GM23248 (cell line): Measurements from ENCODE around the gene ANKRD22. TPM values are rescaled to one million over a fixed set of nuclear protein-coding genes. Genes with fewer than 3 reads are reported as not detected.
A peak's percentile ranks its signal among the peaks of the same experiment; 100 is the strongest.

Experiments used
- DNase-seq: peaks from one replicate; pipeline ENCODE4 v3.0.0-alpha.2; 2015
- H2AFZ ChIP-seq: fragments of 200-600 bp; sonication (generic); 2 replicates; pipeline ENCODE4 v1.6.1; 2016; ENCODE audit warnings: antibody characterized with exemption
- H3F3A ChIP-seq: fragments of 200-600 bp; sonication (generic); 2 replicates; pipeline ENCODE4 v1.6.1; 2016; ENCODE audit warnings: mild to moderate bottlenecking, antibody characterized with exemption, mixed run types; ENCODE audit not compliant: insufficient read depth
- H3K27ac ChIP-seq: fragments of 200-600 bp; sonication (generic); 2 replicates; pipeline ENCODE4 v1.5.1; 2016; ENCODE audit warnings: mild to moderate bottlenecking
- H3K27me3 ChIP-seq: fragments of 200-600 bp; sonication (generic); replicated peaks from 2 replicates; pipeline ENCODE4 v1.6.1; 2016; ENCODE audit warnings: mild to moderate bottlenecking; ENCODE audit not compliant: insufficient read depth
- H3K36me3 ChIP-seq: fragments of 200-600 bp; sonication (generic); 2 replicates; pipeline ENCODE4 v1.6.1; 2016; ENCODE audit warnings: low read depth, mild to moderate bottlenecking
- H3K4me1 ChIP-seq: fragments of 200-600 bp; sonication (generic); 2 replicates; pipeline ENCODE4 v1.6.1; 2016; ENCODE audit warnings: mild to moderate bottlenecking; ENCODE audit not compliant: insufficient read depth
- H3K4me2 ChIP-seq: fragments of 200-600 bp; sonication (generic); one replicate; pipeline ENCODE4 v1.6.1; 2016; ENCODE audit warnings: mild to moderate bottlenecking; ENCODE audit not compliant: unreplicated experiment
- H3K4me3 ChIP-seq: fragments of 200-600 bp; sonication (generic); 2 replicates; pipeline ENCODE4 v1.5.1; 2016; ENCODE audit warnings: mild to moderate bottlenecking
- H3K79me2 ChIP-seq: fragments of 200-600 bp; sonication (generic); 2 replicates; pipeline ENCODE4 v1.6.1; 2016; ENCODE audit warnings: mild to moderate bottlenecking; ENCODE audit not compliant: insufficient read depth
- H3K9ac ChIP-seq: fragments of 200-600 bp; sonication (generic); 2 replicates; pipeline ENCODE4 v1.6.1; 2016; ENCODE audit warnings: mild to moderate bottlenecking
- H3K9me2 ChIP-seq: fragments of 200-600 bp; sonication (generic); 2 replicates; pipeline ENCODE4 v1.6.1; 2016; ENCODE audit warnings: mixed run types, mild to moderate bottlenecking, moderate library complexity; ENCODE audit not compliant: insufficient read depth
- H3K9me3 ChIP-seq: fragments of 200-600 bp; sonication (generic); one replicate; pipeline ENCODE4 v1.6.1; 2017; ENCODE audit warnings: low read depth
- H4K20me1 ChIP-seq: fragments of 200-600 bp; sonication (generic); 2 replicates; pipeline ENCODE4 v1.6.0; 2016; ENCODE audit not compliant: insufficient read depth
- EZH2 ChIP-seq: fragments of 200-600 bp; sonication (generic); IDR thresholded peaks from 2 replicates; pipeline ENCODE4 v1.6.1; 2018; ENCODE audit warnings: antibody characterized with exemption, mild to moderate bottlenecking; ENCODE audit not compliant: insufficient read depth, poor library complexity, severe bottlenecking
- EZH2phosphoT487 ChIP-seq: fragments of 200-600 bp; sonication (generic); IDR thresholded peaks from 2 replicates; pipeline ENCODE4 v1.6.1; 2018; ENCODE audit warnings: antibody characterized with exemption, moderate library complexity, mild to moderate bottlenecking, low read depth; ENCODE audit not compliant: insufficient read depth
- WGBS, 2 experiments: methylation state at CpG; one replicate each; pipeline ENCODE4 v1.1.6; 2015 to 2017; ENCODE audit warnings: low lambda C conversion rate in 2 of 2, low coverage in 1 of 2; ENCODE audit errors: missing lambda C conversion rate in 2 of 2; 5-methylcytosine and 5-hydroxymethylcytosine counted together
- in situ Hi-C: fragments of 300-500 bp; cut with MboI; formaldehyde crosslinking; loops from 2 replicates; pipeline ENCODE4 v1.15.0; 2020
- polyA plus RNA-seq: library from polyadenylated mRNA; unstranded; fragments of >200 nt; fragmentation: Nextera tagmentation; extraction: Ambion mirVana; gene quantifications from 2 replicates; pipeline ENCODE4 v1.2.1, GENCODE V29; 2016
- total RNA-seq: library from RNA; depleted of rRNA; stranded (reverse); fragments of >200 nt; shearing (Covaris generic); gene quantifications from 2 replicates; pipeline ENCODE4 v1.2.3, GENCODE V29; 2014

Gene ANKRD22
- total and polyA plus RNA-seq, 2 experiments from 2014 or later = 0.22 TPM; not detected in 1

DNA sequence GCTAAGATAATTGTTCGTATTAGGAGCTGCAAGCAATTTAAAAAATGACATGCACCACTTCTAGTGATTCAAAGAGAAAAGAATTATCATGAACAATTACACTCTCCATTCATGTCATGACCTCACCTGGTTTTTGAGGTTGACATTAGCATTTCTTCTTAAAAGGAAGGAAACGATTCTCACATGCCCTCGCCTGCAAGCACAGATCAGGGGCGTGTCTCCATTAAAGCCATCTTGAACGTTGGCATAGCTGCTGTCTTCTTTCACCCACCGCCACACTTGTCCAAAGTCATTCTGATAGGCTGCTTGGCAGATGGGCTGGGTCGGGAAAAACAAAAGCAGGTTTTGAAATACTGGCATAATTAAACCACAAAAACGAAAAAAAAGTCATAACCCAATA lies 19.9 kb downstream of the ANKRD22 start:
- H3K4me1 ChIP-seq = no peaks in the 10 kb centered on the region

GRCh38 chr10:88830643-88831268 lies 20.9 kb downstream of the ANKRD22 start:
- H3K9me2 ChIP-seq = no peaks in the 10 kb centered on the region
- H2AFZ ChIP-seq = no peak overlapping the region
- no peak overlapping the region for H3K4me2 ChIP-seq
- H4K20me1 ChIP-seq = no peaks in the 10 kb centered on the region
- H3F3A ChIP-seq = no peaks in the 10 kb centered on the region
- TF ChIP-seq EZH2phosphoT487 = no peak
- TF ChIP-seq EZH2 = no peak
- 85 to 89% methylated on average over 9 of the region's 9 CpGs for WGBS, 2 experiments
- H3K79me2 ChIP-seq = no peaks in the 10 kb centered on the region
- H3K4me1 ChIP-seq = no peaks in the 10 kb centered on the region
- H3K36me3 ChIP-seq = no peaks in the 10 kb centered on the region
- H3K27me3 ChIP-seq = no peaks in the 10 kb centered on the region
- in situ Hi-C loops = loop anchor here (10.0 kb wide), 1 partner anchor 384 kb away; no protein-coding TSS in a partner anchor
- DNase-seq = no peak
- no peak overlapping the region for H3K9ac ChIP-seq
- no peaks in the 10 kb centered on the region for H3K9me3 ChIP-seq
- no peak overlapping the region for H3K27ac ChIP-seq
- no peak overlapping the region for H3K4me3 ChIP-seq

More for the DNA sequence above, 19.9 kb downstream of the ANKRD22 start:
- Histone ChIP-seq H2AFZ (no peak overlapping the region), H3K27me3 (no peaks in the 10 kb centered on the region), H3K4me2 (no peak overlapping the region), H3K4me3 (no peak overlapping the region), H3K9me2 (no peaks in the 10 kb centered on the region), H3F3A (no peaks in the 10 kb centered on the region), H3K36me3 (no peaks in the 10 kb centered on the region), H3K9me3 (no peaks in the 10 kb centered on the region), H4K20me1 (no peaks in the 10 kb centered on the region), H3K27ac (no peak overlapping the region), H3K79me2 (no peaks in the 10 kb centered on the region), H3K9ac (no peak overlapping the region)
- in situ Hi-C loops = loop anchor here (10.0 kb wide), 1 partner anchor 383 kb away; no protein-coding TSS in a partner anchor
- TF ChIP-seq EZH2 (no peak), EZH2phosphoT487 (no peak)
- no peak for DNase-seq
- 72 to 73% methylated on average over 8 of the region's 8 CpGs for WGBS, 2 experiments

- Histone ChIP-seq H3K27ac (no peak overlapping the region), H3K9me3 (no peaks in the 10 kb centered on the region), H2AFZ (no peak overlapping the region), H3F3A (no peaks in the 10 kb centered on the region), H3K27me3 (no peaks in the 10 kb centered on the region), H3K4me3 (no peak overlapping the region), H3K79me2 (no peaks in the 10 kb centered on the region), H3K4me1 (no peaks in the 10 kb centered on the region), H3K9ac (no peak overlapping the region), H3K9me2 (no peaks in the 10 kb centered on the region), H4K20me1 (no peaks in the 10 kb centered on the region), H3K36me3 (no peaks in the 10 kb centered on the region), H3K4me2 (no peak overlapping the region)
- in situ Hi-C loops = no loop called here
- 24 to 31% methylated on average over 1 of the region's 1 CpG for WGBS, 2 experiments
- peak; percentile 29 for DNase-seq
- TF ChIP-seq EZH2phosphoT487 (no peak), EZH2 (no peak)
Observed at GRCh38 chr10:88828310-88828709, 23.3 kb downstream of the ANKRD22 start.

- no peaks in the 10 kb centered on the region for H3K27me3 ChIP-seq
- no peak overlapping the region for H3K9ac ChIP-seq
- no peaks in the 10 kb centered on the region for H3K36me3 ChIP-seq
- no peaks in the 10 kb centered on the region for H3F3A ChIP-seq
- WGBS, 2 experiments = 94 to 98% methylated on average over 2 of the region's 2 CpGs
- H2AFZ ChIP-seq = no peak overlapping the region
- no peak overlapping the region for H3K27ac ChIP-seq
- no peak overlapping the region for H3K4me2 ChIP-seq
- in situ Hi-C loops = no loop called here
- H3K9me2 ChIP-seq = no peaks in the 10 kb centered on the region
- H3K79me2 ChIP-seq = no peaks in the 10 kb centered on the region
- no peak overlapping the region for H3K4me3 ChIP-seq
- H3K4me1 ChIP-seq = no peaks in the 10 kb centered on the region
- H4K20me1 ChIP-seq = no peaks in the 10 kb centered on the region
- no peaks in the 10 kb centered on the region for H3K9me3 ChIP-seq
- DNase-seq = no peak
- TF ChIP-seq EZH2phosphoT487 (no peak), EZH2 (no peak)
Observed at GRCh38 chr10:88827671-88828070, 24.0 kb downstream of the ANKRD22 start.

- in situ Hi-C loops = no loop called here
Observed at GRCh38 chr10:88826388-88826787, 25.3 kb downstream of the ANKRD22 start.

More at GRCh38 chr10:88826388-88826787, 25.3 kb downstream of the ANKRD22 start:
- TF ChIP-seq EZH2 (no peak), EZH2phosphoT487 (no peak)
- 68 to 74% methylated on average over 4 of the region's 4 CpGs for WGBS, 2 experiments
- Histone ChIP-seq H3K9me2 (no peaks in the 10 kb centered on the region), H3K27me3 (no peaks in the 10 kb centered on the region), H3K36me3 (no peaks in the 10 kb centered on the region), H3K9me3 (no peaks in the 10 kb centered on the region), H2AFZ (no peak overlapping the region), H3K4me1 (peaks cover 7% of the 10 kb centered on the region), H3F3A (peaks cover 2% of the 10 kb centered on the region; the same call in 1 of the 2 replicates), H3K27ac (no peak overlapping the region), H4K20me1 (no peaks in the 10 kb centered on the region), H3K79me2 (no peaks in the 10 kb centered on the region), H3K9ac (no peak overlapping the region), H3K4me2 (no peak overlapping the region), H3K4me3 (no peak overlapping the region)
- DNase-seq = no peak
